ENCODE data around the gene ADGRA1.
"Not testable (repeated sequence)": the region's sequence is repeated elsewhere in the genome, so short reads cannot be mapped to it uniquely, and the experiment has no call there.

Gene ADGRA1

GRCh38 chr10:133166504-133166827, 78.7 kb downstream of the ADGRA1 start:
- no peak for DNase-seq

GRCh38 chr10:133166828-133167692, 79.3 kb downstream of the ADGRA1 start:
- DNase-seq: no peak

- no peak for DNase-seq
Measured at GRCh38 chr10:133167693-133168616, 80.2 kb downstream of the ADGRA1 start.

- DNase-seq: no peak
Measured at GRCh38 chr10:133168617-133169031, 80.9 kb downstream of the ADGRA1 start.

- peak; percentile 35 for DNase-seq
Measured at GRCh38 chr10:133169173-133169947, 81.6 kb downstream of the ADGRA1 start.

GRCh38 chr10:133170092-133170491, 82.4 kb downstream of the ADGRA1 start:
- peak; percentile 44 for DNase-seq

GRCh38 chr10:133173860-133174640, 86.3 kb downstream of the ADGRA1 start:
- no peak for DNase-seq

- DNase-seq: no peak
Measured at GRCh38 chr10:133174689-133175263, 87.1 kb downstream of the ADGRA1 start.

GRCh38 chr10:133175624-133176023, 87.9 kb downstream of the ADGRA1 start:
- DNase-seq: not testable (repeated sequence)

- no peak for DNase-seq
Measured at GRCh38 chr10:133176546-133176945, 88.8 kb downstream of the ADGRA1 start.

GRCh38 chr10:133177380-133178157, 89.8 kb downstream of the ADGRA1 start:
- DNase-seq: no peak

- DNase-seq: no peak
Measured at GRCh38 chr10:133178357-133179127, 90.8 kb downstream of the ADGRA1 start.

GRCh38 chr10:133179128-133179520, 91.4 kb downstream of the ADGRA1 start:
- DNase-seq: no peak

- no peak for DNase-seq
Measured at GRCh38 chr10:133179651-133180050, 91.9 kb downstream of the ADGRA1 start.

- no peak for DNase-seq
Measured at GRCh38 chr10:133180192-133180964, 92.7 kb downstream of the ADGRA1 start.

- no peak for DNase-seq
Measured at GRCh38 chr10:133180965-133181639, 93.4 kb downstream of the ADGRA1 start.

Data from activated CD8-positive, alpha-beta memory T cell treated with anti-CD3 and anti-CD28 coated beads for 24 hours (primary cell).